HEK293 (cell line): ENCODE results near the gene SNX17.

Source experiments
- CTCF ChIA-PET: fragments of 350-600 bp; formaldehyde crosslinking; extraction: SDS; loops from one replicate; lab custom pipeline; 2021; ENCODE audit warnings: antibody characterized with exemption; lab: Yijun Ruan, JAX
- POLR2A ChIA-PET: fragments of 300-600 bp; formaldehyde crosslinking; extraction: SDS; loops from one replicate; lab custom pipeline; 2020; ENCODE audit warnings: antibody characterized with exemption, inconsistent platforms; lab: Yijun Ruan, JAX
- H3K27ac ChIP-seq: fragments of 200-500 bp; sonication (Bioruptor generic); 2 replicates; pipeline ENCODE4 v1.5.1; 2014; ENCODE audit warnings: low read depth, low read length, control low read depth, inconsistent platforms; ENCODE audit errors: extremely low read depth
- H3K36me3 ChIP-seq, 2 experiments: fragments of 200-500 bp in 1 of 2; sonication (Bioruptor generic) in 1 of 2; 1 replicate in 1 of 2; 2 replicates in 1 of 2; pipeline ENCODE4 v1.5.1; 2014 to 2017; ENCODE audit warnings: inconsistent platforms in 2 of 2, low read length in 2 of 2; ENCODE audit not compliant: control insufficient read depth in 2 of 2, insufficient read depth in 1 of 2
- H3K4me1 ChIP-seq: fragments of 200-500 bp; sonication (Bioruptor generic); 2 replicates; pipeline ENCODE4 v1.5.1; 2014; ENCODE audit warnings: mild to moderate bottlenecking, low read length, inconsistent platforms; ENCODE audit not compliant: control insufficient read depth, insufficient read depth
- H3K4me3 ChIP-seq: 2 replicates; pipeline ENCODE4 v1.5.1; 2011; ENCODE audit warnings: low read depth, mild to moderate bottlenecking, control low read depth, low read length, moderate library complexity
- H3K9me3 ChIP-seq: fragments of 200-500 bp; sonication (Bioruptor generic); 2 replicates; pipeline ENCODE4 v1.5.1; 2014; ENCODE audit warnings: low read depth, low read length, inconsistent platforms; ENCODE audit not compliant: control insufficient read depth, insufficient read depth
- BCL11A ChIP-seq: fragments of 450-650 bp; formaldehyde crosslinking; IDR thresholded peaks from 2 replicates; pipeline ENCODE4 v1.5.1; 2016; ENCODE audit warnings: low read depth, missing biosample characterization, missing genetic modification characterization
- GLI2 ChIP-seq: fragments of 450-650 bp; formaldehyde crosslinking; IDR thresholded peaks from 2 replicates; pipeline ENCODE4; 2017; ENCODE audit warnings: missing biosample characterization, missing genetic modification characterization, low read depth, borderline replicate concordance
- GLIS2 ChIP-seq: fragments of 450-650 bp; formaldehyde crosslinking; IDR thresholded peaks from 2 replicates; pipeline ENCODE4 v1.5.1; 2016; ENCODE audit warnings: missing biosample characterization, missing genetic modification characterization
- MYNN ChIP-seq: fragments of 450-650 bp; formaldehyde crosslinking; IDR thresholded peaks from 2 replicates; pipeline ENCODE4 v1.5.1; 2016; ENCODE audit warnings: missing biosample characterization, missing genetic modification characterization, borderline replicate concordance
- PRDM1 ChIP-seq: fragments of 450-650 bp; formaldehyde crosslinking; IDR thresholded peaks from 2 replicates; pipeline ENCODE4; 2016; ENCODE audit warnings: missing biosample characterization, missing genetic modification characterization
- RBAK ChIP-seq: fragments of 450-650 bp; formaldehyde crosslinking; IDR thresholded peaks from 2 replicates; pipeline ENCODE4 v1.5.1; 2016; ENCODE audit warnings: missing biosample characterization, missing genetic modification characterization
- ZBTB20 ChIP-seq: fragments of 450-650 bp; formaldehyde crosslinking; IDR thresholded peaks from 2 replicates; pipeline ENCODE4 v1.5.1; 2016; ENCODE audit warnings: missing biosample characterization, missing genetic modification characterization
- ZBTB48 ChIP-seq: fragments of 450-650 bp; formaldehyde crosslinking; IDR thresholded peaks from 2 replicates; pipeline ENCODE4 v1.5.1; 2016; ENCODE audit warnings: missing biosample characterization, missing genetic modification characterization
- ZFP3 ChIP-seq: fragments of 450-650 bp; formaldehyde crosslinking; IDR thresholded peaks from 2 replicates; pipeline ENCODE4 v1.5.1; 2016; ENCODE audit warnings: low read depth, missing biosample characterization, missing genetic modification characterization
- ZNF112 ChIP-seq: fragments of 450-650 bp; formaldehyde crosslinking; IDR thresholded peaks from 2 replicates; pipeline ENCODE4 v1.5.0; 2017; ENCODE audit warnings: missing biosample characterization, missing genetic modification characterization
- ZNF114 ChIP-seq: fragments of 450-650 bp; formaldehyde crosslinking; IDR thresholded peaks from 2 replicates; pipeline ENCODE4 v1.5.0; 2017; ENCODE audit warnings: missing biosample characterization, missing genetic modification characterization
- ZNF174 ChIP-seq: fragments of 450-650 bp; formaldehyde crosslinking; IDR thresholded peaks from 2 replicates; pipeline ENCODE4 v1.5.0; 2017; ENCODE audit warnings: missing biosample characterization, mild to moderate bottlenecking, missing genetic modification characterization
- ZNF175 ChIP-seq: fragments of 450-650 bp; formaldehyde crosslinking; IDR thresholded peaks from 2 replicates; pipeline ENCODE4 v1.5.1; 2016; ENCODE audit warnings: missing biosample characterization, missing genetic modification characterization
- ZNF221 ChIP-seq: fragments of 450-650 bp; formaldehyde crosslinking; IDR thresholded peaks from 2 replicates; pipeline ENCODE4 v1.5.1; 2017; ENCODE audit warnings: missing biosample characterization, missing genetic modification characterization, borderline replicate concordance
- ZNF350 ChIP-seq: fragments of 450-650 bp; formaldehyde crosslinking; IDR thresholded peaks from 2 replicates; pipeline ENCODE4 v1.5.0; 2017; ENCODE audit warnings: missing biosample characterization, mild to moderate bottlenecking, missing genetic modification characterization
- ZNF394 ChIP-seq: fragments of 450-650 bp; formaldehyde crosslinking; IDR thresholded peaks from 2 replicates; pipeline ENCODE4 v1.5.1; 2016; ENCODE audit warnings: missing biosample characterization, missing genetic modification characterization, mild to moderate bottlenecking, moderate library complexity, borderline replicate concordance
- ZNF544 ChIP-seq: fragments of 450-650 bp; formaldehyde crosslinking; IDR thresholded peaks from 2 replicates; pipeline ENCODE4 v1.5.0; 2017; ENCODE audit warnings: missing biosample characterization, missing genetic modification characterization
- ZNF549 ChIP-seq: fragments of 450-650 bp; IDR thresholded peaks from 2 replicates; pipeline ENCODE4 v1.5.1; 2018; ENCODE audit warnings: missing biosample characterization, missing genetic modification characterization, mild to moderate bottlenecking, inconsistent platforms, moderate library complexity
- ZNF701 ChIP-seq: fragments of 450-650 bp; formaldehyde crosslinking; IDR thresholded peaks from 2 replicates; pipeline ENCODE4 v1.5.1; 2016; ENCODE audit warnings: missing biosample characterization, missing genetic modification characterization
- ZXDB ChIP-seq: fragments of 450-650 bp; formaldehyde crosslinking; IDR thresholded peaks from 2 replicates; pipeline ENCODE4 v1.5.1; 2016; ENCODE audit warnings: missing biosample characterization, missing genetic modification characterization
- TF ChIP-seq, protein P1 (sequence below): fragments of 450-650 bp; formaldehyde crosslinking; IDR thresholded peaks from 2 replicates; pipeline ENCODE4 v1.5.1; 2016; ENCODE audit warnings: missing biosample characterization, missing genetic modification characterization

The SNX17 gene

DNA sequence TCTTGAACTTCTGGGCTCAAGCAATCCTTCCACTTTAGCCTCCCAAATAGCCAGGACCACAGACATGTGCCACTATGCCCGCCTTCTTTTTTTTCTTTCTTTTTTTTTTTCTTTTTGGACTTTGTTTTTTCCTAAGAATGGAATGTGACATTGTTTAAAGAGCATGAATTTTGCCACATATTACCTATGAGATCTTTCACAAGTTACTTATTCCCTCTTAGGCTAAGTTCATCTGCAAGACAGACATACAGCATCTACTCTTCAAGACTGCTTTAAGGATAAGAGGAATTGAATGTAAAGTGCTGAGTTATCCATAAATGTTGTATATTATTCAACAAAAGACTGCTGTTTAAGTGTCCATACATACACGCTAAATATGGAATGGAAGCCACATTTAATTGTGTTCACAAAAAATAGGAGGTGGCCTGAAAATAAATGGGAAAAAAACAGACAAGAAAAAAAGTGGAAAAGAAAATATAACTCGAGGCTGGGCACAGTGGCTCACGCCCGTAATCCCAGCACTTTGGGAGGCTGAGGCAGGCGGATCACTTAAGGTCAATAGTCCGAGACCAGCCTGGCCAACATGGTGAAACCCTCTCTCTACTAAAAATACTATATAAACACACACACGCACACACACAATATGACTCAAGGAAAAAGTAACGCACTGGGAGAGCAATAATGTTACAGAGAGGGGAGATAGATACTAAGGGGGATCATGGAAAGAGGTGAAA is 42.2 kb downstream of the SNX17 start:
- no peaks in the 10 kb centered on the region for H3K9me3 ChIP-seq
- H3K4me3 ChIP-seq: no peak overlapping the region
- ChIA-PET CTCF (no interaction called here), POLR2A (no interaction called here)
- H3K36me3 ChIP-seq: peaks cover 0 to 2% of the 10 kb centered on the region in 2 experiments; a peak in 2 of 3 replicates
- TF ChIP-seq ZNF112 (tag by site-specific recombination): no peak
- no peak for TF ChIP-seq ZNF114 (tag by site-specific recombination)
- TF ChIP-seq ZFP3 (tag by site-specific recombination): no peak
- no peak for TF ChIP-seq MYNN (tag by site-specific recombination)
- TF ChIP-seq ZNF174 (tag by site-specific recombination): no peak
- TF ChIP-seq ZNF221 (tag by site-specific recombination): no peak
- no peak for TF ChIP-seq ZXDB (tag by site-specific recombination)
- H3K27ac ChIP-seq: no peak overlapping the region
- H3K4me1 ChIP-seq: peaks cover 5% of the 10 kb centered on the region; the same call in 1 of the 2 replicates

DNA sequence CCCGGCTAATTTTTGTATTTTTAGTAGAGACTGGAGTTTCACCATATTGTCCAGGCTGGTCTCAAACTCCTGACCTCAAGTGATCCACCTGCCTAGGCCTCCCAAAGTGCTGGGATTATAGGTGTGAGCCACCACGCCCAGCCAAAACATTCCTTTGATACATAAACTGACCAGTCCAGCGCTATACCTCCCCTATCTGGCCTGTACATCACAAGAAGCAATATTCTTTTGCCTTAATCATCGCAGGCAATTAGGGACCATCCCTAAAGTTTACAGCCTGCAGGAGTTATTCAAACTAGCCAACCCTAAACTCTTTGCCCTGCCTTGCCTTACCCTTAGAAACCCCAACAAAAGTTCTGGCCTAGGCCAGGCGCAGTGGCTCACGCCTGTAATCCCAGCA is 45.7 kb downstream of the SNX17 start:
- H3K27ac ChIP-seq: no peak overlapping the region
- no peaks in the 10 kb centered on the region for H3K36me3 ChIP-seq
- TF ChIP-seq ZNF549 (tag by site-specific recombination): no peak
- TF ChIP-seq ZNF394 (tag by site-specific recombination): no peak
- no peak for TF ChIP-seq ZNF544 (tag by site-specific recombination)
- TF ChIP-seq BCL11A: no peak
- TF ChIP-seq GLIS2 (tag by site-specific recombination): no peak
- TF ChIP-seq GLI2 (tag by site-specific recombination): no peak
- TF ChIP-seq ZBTB20: no peak
- no peak for TF ChIP-seq ZNF701 (tag by site-specific recombination)
- TF ChIP-seq ZBTB48 (tag by site-specific recombination): no peak
- no peak for TF ChIP-seq RBAK (tag by site-specific recombination)
- no peak for TF ChIP-seq ZNF175 (tag by site-specific recombination)
- TF ChIP-seq ZNF350: no peak
- no peak for TF ChIP-seq PRDM1 (tag by site-specific recombination)
- TF ChIP-seq, protein P1, sequence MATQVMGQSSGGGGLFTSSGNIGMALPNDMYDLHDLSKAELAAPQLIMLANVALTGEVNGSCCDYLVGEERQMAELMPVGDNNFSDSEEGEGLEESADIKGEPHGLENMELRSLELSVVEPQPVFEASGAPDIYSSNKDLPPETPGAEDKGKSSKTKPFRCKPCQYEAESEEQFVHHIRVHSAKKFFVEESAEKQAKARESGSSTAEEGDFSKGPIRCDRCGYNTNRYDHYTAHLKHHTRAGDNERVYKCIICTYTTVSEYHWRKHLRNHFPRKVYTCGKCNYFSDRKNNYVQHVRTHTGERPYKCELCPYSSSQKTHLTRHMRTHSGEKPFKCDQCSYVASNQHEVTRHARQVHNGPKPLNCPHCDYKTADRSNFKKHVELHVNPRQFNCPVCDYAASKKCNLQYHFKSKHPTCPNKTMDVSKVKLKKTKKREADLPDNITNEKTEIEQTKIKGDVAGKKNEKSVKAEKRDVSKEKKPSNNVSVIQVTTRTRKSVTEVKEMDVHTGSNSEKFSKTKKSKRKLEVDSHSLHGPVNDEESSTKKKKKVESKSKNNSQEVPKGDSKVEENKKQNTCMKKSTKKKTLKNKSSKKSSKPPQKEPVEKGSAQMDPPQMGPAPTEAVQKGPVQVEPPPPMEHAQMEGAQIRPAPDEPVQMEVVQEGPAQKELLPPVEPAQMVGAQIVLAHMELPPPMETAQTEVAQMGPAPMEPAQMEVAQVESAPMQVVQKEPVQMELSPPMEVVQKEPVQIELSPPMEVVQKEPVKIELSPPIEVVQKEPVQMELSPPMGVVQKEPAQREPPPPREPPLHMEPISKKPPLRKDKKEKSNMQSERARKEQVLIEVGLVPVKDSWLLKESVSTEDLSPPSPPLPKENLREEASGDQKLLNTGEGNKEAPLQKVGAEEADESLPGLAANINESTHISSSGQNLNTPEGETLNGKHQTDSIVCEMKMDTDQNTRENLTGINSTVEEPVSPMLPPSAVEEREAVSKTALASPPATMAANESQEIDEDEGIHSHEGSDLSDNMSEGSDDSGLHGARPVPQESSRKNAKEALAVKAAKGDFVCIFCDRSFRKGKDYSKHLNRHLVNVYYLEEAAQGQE (tag by site-specific recombination): no peak
- H3K9me3 ChIP-seq: no peaks in the 10 kb centered on the region
- ChIA-PET CTCF (interaction anchor here (0.7 to 1.1 kb wide), 2 partner anchors 8 to 38 kb away, joined by 5 read pairs; no protein-coding TSS in a partner anchor), POLR2A (no interaction called here)
- H3K4me3 ChIP-seq: no peak overlapping the region
- H3K4me1 ChIP-seq: no peaks in the 10 kb centered on the region
